Inflammatory macrophage treated with lipopolysaccharide for 1 hour (primary cell): ENCODE results near the gene RNU6-9.
"Not testable (repeated sequence)": the region's sequence is repeated elsewhere in the genome, so short reads cannot be mapped to it uniquely, and the experiment has no call there.

ENCODE experiments used
- DNase-seq, 2 donors: peaks; one replicate each; pipeline ENCODE4 v3.0.0-alpha.2; 2020 to 2022

RNU6-9 gene

DNA sequence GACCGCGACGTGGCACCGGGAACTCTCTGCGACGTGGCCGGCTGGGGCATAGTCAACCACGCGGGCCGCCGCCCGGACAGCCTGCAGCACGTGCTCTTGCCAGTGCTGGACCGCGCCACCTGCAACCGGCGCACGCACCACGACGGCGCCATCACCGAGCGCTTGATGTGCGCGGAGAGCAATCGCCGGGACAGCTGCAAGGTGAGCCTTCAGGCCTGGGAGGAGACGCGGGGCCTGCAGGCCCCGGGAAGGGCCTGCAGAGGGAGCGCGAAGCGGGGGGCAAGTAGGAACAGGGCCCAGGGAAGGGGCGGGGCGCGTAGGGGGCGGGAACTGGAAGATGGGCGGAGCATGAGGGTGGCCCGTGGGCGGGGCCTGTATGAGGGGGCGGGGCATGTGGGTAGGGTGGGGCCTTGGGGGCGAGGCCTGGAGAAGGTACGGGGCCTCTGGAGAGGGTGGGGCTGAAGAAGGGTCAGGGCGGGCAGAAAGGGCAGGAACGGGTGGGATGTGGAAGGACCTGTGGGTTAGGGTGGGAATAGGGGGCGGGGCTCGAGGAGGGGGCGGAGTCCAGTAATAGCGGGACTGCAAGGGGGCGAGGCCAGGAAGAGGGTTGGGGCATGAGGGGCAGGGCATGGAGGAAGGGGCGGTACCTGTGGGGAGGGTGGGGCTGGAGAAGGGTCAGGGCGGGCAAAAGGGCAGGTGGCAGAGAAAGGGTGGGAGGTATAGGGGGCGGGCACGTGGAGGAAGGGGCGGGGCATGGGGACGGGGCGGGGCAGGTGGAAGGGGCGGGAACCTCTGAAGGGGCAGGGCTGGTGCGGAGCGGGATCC is 31.3 kb upstream of the RNU6-9 start:
- peak; percentile 63 to 65 for DNase-seq

DNA sequence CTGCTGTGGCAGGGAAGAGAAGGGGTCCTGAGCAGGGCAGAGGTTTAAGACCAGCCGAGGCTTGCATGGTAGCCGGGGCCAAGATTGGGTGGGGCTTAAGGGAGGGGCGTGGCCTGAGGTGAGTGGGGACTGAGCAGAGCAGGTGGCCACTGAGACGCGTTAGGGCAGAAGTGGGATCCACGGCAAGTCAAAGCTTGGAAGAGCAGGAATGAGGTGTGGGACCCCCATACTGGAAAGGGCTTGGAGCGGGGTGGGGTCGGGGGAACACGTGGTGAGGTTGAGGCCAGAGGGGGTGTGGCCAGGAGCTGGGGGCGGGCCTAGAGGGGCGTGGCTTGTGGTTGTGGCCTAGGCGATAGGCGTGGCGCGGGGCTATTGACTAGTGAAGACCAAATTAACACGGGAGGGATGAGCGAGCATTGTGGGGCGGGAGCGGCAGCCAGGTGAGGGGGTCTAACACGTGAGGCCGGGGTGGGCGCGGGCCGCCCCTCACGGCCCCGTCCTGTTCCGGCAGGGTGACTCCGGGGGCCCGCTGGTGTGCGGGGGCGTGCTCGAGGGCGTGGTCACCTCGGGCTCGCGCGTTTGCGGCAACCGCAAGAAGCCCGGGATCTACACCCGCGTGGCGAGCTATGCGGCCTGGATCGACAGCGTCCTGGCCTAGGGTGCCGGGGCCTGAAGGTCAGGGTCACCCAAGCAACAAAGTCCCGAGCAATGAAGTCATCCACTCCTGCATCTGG is 30.5 kb upstream of the RNU6-9 start:
- DNase-seq: peak; percentile 48 to 79

DNA sequence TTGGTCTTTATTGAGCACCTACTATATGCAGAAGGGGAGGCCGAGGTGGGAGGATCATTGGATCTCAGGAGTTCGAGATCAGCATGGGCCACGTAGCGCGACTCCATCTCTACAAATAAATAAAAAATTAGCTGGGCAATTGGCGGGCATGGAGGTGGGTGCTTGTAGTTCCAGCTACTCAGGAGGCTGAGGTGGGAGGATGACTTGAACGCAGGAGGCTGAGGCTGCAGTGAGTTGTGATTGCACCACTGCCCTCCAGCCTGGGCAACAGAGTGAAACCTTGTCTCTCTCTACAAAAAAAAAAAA is 30.0 kb upstream of the RNU6-9 start:
- DNase-seq: no peak

DNA sequence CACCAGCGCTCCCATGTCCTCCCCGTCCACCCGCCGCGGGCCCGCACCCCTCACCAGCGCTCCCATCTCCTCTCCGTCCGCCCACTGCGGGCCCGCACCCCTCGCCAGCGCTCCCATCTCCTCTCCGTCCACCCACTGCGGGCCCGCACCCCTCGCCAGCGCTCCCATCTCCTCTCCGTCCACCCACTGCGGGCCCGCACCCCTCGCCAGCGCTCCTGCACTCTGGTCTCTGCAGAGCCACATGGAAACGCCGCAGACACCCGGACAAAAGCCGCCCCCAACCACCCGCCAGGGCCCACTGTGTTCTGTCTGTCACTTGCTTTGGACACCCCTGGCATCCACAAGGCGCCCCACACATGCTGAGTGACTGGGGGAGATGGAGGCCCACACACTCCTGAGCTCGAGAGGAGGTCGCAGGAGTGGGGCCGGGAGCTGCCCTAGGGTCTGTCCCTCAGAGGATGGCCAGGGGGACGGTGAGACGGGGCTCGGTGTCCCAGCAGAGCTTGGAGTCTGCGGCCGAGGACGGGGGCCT is 26.4 kb upstream of the RNU6-9 start:
- DNase-seq: no peak

- DNase-seq: no peak
Measured at GRCh38 chr19:867301-867793, 25.9 kb upstream of the RNU6-9 start.

DNA sequence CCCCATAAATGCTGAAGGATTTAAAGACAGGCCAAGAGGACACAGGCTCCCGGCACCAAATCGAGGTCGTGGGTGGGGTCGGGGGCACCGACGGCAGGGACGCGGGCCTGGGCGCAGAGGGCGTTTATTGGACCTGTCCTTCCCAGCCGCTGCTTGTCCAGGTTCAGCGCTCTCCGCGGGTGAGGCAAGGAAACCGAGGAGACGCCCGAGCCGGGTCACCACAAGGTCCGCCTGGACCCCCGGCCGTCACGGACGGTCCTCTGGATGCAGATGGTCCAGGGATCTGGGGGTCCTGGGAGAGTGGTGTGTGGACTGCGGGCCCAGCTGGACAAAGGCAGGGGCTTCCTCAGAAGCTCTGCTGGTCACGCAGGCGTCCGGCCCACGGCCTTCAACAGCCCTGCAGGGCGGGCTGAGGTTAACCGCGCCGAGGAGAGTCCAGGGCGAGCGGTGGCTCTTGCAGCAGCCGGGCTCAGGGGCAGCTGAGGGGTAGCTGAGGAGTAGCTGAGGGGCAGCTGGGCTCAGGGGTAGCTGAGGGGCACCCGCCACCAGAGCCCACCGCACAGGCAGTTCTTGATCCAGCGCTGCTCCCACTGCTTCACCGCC is 25.3 kb upstream of the RNU6-9 start:
- no peak for DNase-seq

DNA sequence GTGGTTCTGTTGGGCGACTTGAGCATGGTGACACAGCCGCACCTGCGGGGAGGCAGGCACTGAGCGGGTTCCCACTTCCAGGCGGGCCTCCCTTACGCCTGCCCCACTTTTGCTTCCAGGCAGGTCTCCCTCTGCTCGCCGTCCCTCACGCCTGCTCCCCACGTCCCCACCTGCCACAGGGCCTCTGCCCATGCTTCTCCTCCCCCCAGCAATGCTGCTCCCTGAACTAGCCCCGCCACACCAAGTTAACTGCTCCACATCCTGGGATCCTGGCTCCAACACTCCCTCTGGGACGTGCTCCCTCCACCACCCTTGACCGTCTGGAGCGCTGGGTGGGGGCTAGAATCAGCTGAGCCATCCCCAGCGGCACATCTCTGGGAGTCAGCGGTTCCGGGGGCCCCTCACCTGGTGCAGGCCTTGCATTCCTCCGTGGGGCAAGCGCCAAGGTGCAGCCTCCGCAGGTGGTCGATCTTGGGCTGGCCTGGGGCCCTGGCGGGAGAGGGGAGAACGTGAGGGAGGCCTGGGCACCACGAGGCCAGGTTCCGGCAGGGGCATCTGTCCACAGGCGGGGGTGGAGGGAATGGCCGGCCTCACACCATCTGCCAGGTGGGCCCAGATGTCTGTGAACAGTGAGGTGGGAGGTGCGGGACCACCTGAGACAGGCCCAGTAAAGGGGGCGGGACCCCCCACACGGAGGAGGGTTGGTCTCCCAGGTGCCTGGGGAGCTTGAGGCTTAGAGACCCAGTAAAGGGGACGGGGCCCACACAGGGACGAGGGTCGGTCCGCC is 24.6 kb upstream of the RNU6-9 start:
- no peak for DNase-seq

DNA sequence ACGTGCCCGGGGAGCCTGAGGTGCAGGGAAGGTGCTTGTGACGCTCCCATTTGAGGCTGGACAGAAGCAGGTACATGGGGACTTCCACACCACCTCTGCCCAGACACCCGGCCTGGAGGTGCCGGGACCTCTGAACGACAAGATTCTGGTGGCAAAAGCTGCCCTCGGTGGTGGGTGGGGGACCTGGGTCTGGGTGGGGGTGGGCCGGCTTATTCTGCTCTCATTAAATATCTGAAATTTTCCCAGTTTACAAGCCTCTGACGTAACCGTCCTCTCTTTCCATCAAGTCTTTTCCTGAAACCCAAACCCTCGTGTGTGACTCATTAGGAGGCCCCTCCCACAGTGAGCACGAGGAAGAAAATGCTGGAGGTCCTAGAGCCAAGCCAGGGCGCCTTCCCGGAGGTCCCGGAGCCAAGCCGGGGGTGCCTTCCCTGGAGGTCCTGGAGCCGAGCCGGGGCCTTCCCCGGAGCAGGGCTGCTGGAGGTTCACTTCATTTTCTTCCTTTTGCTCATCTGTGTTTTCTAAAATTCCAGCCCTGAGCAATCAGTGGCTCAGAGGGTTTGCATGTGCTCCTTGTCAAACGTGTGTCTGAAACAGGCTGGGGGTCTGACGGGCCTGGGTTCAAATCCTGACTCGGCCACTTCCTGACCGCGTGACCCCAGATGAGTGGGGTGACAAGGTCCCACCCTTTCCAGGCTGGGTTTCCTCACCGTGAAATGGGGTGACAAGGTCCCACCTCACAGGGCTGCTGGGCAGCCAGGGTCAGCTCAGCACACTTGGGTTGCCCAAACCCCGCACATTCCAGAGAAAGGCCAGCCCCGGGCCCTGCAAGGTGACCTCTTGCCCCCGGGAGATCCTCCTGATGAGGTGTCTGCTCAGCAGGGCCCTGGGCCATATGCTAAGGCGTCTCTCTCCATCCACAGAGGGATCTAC is 23.8 kb upstream of the RNU6-9 start:
- peak in 1 of 2 donors; percentile 28 for DNase-seq

- no peak for DNase-seq
Measured at GRCh38 chr19:870314-870713, 23.0 kb upstream of the RNU6-9 start.

GRCh38 chr19:870963-871401 is 22.3 kb upstream of the RNU6-9 start:
- DNase-seq: no peak

GRCh38 chr19:871446-872265 is 21.6 kb upstream of the RNU6-9 start:
- DNase-seq: no peak

GRCh38 chr19:872266-872951 is 20.9 kb upstream of the RNU6-9 start:
- peak; percentile 61 to 72 for DNase-seq

DNA sequence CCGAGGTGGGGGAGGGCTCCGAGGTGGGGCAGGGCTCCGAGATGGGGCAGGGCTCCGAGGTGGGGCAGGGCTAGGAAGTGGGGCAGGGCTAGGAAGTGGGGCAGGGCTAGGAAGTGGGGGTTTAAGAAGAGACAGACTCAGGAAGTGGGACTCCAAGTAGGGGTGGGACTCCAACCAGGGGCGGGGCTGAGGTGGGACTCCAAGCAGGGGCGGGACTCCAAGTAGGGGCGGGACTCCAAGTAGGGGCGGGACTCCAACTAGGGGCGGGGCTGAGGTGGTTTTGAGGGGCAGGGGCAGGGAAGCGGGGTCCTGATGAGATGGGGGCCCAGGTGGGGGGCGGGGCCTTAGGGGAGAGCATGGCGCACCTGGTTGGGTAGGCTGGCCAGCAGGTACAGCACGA is 20.2 kb upstream of the RNU6-9 start:
- peak; percentile 35 to 37 for DNase-seq

GRCh38 chr19:873561-874041 is 19.7 kb upstream of the RNU6-9 start:
- no peak for DNase-seq

- DNase-seq: no peak
Measured at GRCh38 chr19:875265-875879, 17.9 kb upstream of the RNU6-9 start.

DNA sequence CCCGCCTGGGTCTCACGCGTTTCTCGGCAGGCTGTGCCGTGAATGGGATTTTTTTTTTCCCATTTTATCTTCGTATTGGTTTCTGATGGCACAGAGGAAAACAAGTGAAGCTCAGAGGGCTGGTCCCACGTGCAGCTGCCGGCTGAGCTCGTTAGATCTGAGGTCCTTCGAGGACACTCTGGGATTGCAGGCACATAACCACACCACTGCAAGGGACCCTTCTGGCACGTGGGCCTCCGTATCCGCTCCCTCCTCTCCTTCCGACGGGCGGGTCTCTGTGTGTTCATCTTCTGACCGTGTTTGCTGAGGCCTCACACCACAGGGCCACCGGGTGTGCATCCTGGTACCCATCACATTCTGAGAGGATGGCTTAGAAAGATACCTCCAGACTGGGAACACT is 17.2 kb upstream of the RNU6-9 start:
- no peak for DNase-seq

- DNase-seq: no peak
Measured at GRCh38 chr19:876780-877314, 16.4 kb upstream of the RNU6-9 start.

DNA sequence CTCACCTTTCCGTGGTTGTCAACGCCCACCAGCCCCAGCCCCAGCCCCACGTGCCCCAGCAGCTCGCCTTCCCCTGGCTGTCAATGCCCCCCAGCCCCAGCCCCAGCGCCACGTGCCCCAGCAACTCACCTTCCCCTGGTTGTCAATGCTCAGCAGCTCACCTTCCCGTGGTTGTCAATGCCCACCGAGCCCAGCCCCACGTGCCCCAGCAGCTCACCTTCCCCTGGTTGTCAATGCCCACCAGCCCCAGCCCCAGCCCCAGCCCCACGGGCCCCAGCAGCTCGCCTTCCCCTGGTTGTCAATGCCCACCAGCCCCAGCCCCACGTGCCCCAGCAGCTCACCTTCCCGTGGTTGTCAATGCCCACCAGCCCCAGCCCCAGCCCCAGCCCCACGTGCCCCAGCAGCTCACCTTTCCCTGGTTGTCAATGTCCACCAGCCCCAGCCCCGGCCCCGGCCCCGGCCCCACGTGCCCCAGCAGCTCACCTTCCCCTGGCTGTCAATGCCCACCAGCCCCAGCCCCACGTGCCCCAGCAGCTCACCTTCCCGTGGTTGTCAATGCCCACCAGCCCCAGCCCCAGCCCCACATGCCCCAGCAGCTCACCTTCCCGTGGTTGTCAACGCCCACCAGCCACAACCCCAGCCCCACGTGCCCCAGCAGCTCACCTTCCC is 15.2 kb upstream of the RNU6-9 start:
- not testable (repeated sequence) for DNase-seq
